Thoracic aorta (tissue), 2 donors: Measurements from ENCODE around the gene SETD3. TPM values are rescaled to one million over a fixed set of nuclear protein-coding genes. Genes with fewer than 3 reads are reported as not detected.

ENCODE experiments used
- ATAC-seq: fragments of 150-250 bp; one replicate; pipeline ENCODE4 v1.8.0; 2017; ENCODE audit warnings: low read depth; ENCODE audit not compliant: insufficient number of reproducible peaks, low FRiP score
- DNase-seq: peaks from one replicate; pipeline ENCODE4 v3.0.0-alpha.2; 2020; ENCODE audit warnings: low spot score
- H3K27ac ChIP-seq, 2 donors: fragments of 200-600 bp; sonication (generic); 1 replicate in 1 of 2; 2 replicates in 1 of 2; pipeline ENCODE4 v1.5.1; 2016; ENCODE audit warnings: mild to moderate bottlenecking in 2 of 2, moderate library complexity in 2 of 2
- H3K27me3 ChIP-seq: fragments of 200-600 bp; sonication (generic); replicated peaks from 2 replicates; pipeline ENCODE4 v1.6.0; 2016; ENCODE audit warnings: mild to moderate bottlenecking; ENCODE audit not compliant: insufficient read depth
- H3K36me3 ChIP-seq: fragments of 200-600 bp; sonication (generic); one replicate; pipeline ENCODE4 v1.5.1; 2016
- H3K4me1 ChIP-seq, 2 donors: fragments of 200-600 bp; sonication (generic); 1 replicate in 1 of 2; 2 replicates in 1 of 2; pipeline versions ENCODE4 v1.5.1 to v1.6.0; 2016; ENCODE audit warnings: low read depth in 2 of 2, mild to moderate bottlenecking in 1 of 2; ENCODE audit not compliant: control insufficient read depth in 1 of 2
- H3K4me3 ChIP-seq: fragments of 200-600 bp; sonication (generic); 2 replicates; pipeline ENCODE4 v1.5.1; 2016; ENCODE audit warnings: mild to moderate bottlenecking
- H3K9me3 ChIP-seq: fragments of 200-600 bp; sonication (generic); 2 replicates; pipeline ENCODE4 v1.5.1; 2016
- total RNA-seq, 2 donors: library from RNA; depleted of rRNA; stranded (reverse); fragments of >200 nt; gene quantifications; one replicate each; pipeline versions ENCODE4 v1.1.0 to v1.2.3, GENCODE V29; 2016
- TF ChIP-seq, protein P1 (sequence below): fragments of 200-600 bp; sonication (generic); IDR thresholded peaks from one replicate; pipeline ENCODE4 v1.5.1; 2019; ENCODE audit warnings: antibody characterized with exemption

The SETD3 gene
- 10 to 100 TPM; 70.8 to 76.8 TPM for total RNA-seq

DNA sequence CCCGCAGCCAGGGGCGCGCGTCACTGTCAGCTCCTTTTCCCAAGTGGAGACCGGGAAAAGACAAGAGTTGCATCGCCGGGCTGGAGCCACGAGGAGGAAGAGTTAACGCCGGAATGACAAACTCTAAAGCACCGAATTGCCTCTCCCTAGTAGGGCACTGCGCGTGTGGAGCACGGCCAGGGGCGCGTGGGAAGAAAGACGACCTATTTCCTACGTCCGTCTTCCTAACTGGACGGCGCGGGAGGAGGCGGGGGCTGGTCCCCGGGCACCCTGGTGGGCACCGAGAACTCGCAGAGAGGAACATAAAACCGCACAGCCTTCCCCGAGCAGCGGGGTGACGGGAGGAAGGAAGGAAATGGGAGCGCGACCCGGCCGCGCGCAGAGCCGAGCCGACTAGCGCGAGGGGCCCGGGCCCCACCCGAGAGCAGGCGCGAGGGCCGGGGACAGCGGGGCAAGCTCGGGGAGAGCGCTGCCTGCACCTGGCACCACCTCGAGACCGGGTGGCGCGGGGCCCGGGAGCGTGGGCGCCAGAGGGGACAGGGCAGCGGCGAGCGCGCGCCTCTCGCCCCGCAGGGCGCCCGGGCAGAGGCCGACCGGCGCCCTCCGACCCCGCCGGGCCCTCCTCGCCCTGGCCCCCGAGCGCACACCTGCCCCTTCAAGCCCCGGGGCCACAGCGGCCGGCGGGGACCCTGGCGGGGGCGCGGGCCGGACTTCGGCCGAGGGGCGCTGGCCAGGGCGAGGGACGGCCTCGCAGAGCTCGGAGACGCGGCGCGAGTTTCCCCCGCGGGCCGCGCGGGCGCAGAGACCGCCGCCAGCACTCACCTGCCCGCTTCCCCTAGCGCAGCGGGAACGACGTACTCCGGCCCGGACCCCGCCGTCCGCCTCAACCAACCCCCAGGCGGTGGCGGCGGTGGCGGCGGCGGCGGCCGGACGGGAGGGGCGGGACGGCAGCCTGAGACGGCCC is at the start of gene SETD3:
SETD3 (minus strand) TSS at position 954 of the 964 bp plus-strand sequence. CDS start 15,054 bp downstream, outside the sequence.
- Histone ChIP-seq H3K36me3 (no peaks in the 10 kb centered on the region), H3K4me1 (peaks cover 18 to 27% of the 10 kb centered on the region in 2 donors), H3K4me3 (peak within 1 kb of the TSS; percentile 87), H3K27me3 (no peaks in the 10 kb centered on the region), H3K27ac (peak within 1 kb of the TSS; percentile 86 to 95), H3K9me3 (no peaks in the 10 kb centered on the region)
- peak; percentile 26 for DNase-seq
- TF ChIP-seq, protein P1, sequence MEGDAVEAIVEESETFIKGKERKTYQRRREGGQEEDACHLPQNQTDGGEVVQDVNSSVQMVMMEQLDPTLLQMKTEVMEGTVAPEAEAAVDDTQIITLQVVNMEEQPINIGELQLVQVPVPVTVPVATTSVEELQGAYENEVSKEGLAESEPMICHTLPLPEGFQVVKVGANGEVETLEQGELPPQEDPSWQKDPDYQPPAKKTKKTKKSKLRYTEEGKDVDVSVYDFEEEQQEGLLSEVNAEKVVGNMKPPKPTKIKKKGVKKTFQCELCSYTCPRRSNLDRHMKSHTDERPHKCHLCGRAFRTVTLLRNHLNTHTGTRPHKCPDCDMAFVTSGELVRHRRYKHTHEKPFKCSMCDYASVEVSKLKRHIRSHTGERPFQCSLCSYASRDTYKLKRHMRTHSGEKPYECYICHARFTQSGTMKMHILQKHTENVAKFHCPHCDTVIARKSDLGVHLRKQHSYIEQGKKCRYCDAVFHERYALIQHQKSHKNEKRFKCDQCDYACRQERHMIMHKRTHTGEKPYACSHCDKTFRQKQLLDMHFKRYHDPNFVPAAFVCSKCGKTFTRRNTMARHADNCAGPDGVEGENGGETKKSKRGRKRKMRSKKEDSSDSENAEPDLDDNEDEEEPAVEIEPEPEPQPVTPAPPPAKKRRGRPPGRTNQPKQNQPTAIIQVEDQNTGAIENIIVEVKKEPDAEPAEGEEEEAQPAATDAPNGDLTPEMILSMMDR = no peak
- peak; percentile 0 for ATAC-seq

DNA sequence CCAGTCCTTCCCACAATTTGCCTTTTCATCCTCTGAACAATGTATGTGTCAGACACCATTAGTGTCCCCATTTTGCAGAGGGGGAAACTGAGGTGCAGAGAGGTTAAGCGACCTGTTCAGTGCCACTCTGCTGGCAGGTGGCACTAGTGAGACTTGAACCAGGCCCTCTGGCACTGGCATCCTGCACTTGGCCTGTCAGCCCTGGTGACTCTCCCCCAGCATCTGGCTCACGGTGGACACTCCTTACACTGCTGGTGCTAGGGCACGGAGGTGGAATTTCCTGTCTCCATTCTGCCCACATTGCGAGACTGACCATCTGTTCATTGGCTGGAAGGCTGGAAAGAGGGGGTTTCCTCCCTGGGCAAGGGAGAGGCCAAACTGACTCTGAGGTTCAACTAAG is 49.2 kb upstream of the SETD3 start:
- TF ChIP-seq, protein P1 = no peak
- H3K27ac ChIP-seq = no peak overlapping the region
- ATAC-seq = no peak

DNA sequence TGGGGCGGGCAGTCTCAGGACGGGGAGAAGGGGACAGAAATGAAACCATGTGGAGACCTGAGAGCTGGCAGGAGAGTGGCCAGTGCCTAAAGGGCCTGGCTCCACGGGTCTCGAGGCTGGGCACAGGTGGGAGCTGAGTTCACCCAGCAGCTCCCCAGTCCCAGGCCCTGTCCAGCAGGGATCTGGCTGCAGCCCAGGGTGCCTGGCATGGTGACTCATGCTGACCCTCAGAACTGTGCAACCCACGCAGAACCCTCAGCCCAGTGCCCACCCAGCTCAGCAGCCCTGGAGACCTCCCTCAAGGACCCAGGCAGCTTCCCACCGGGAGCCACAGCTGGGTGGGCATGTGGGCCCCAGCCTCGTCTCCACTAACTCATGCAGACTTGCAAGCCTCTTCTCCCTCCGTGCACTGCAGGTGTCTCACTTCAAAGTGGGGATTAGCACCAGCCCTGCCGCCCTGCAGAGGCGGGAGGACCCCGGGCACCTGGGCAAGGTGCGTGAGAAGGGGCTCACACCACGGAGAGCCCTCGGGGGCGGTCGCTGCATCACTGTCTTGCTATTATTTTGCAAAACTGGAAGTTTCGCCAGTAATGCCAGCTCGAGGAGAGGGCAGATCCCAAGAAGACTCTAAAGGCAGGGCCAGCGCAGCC is 46.9 kb upstream of the SETD3 start:
- no peaks in the 10 kb centered on the region for H3K36me3 ChIP-seq
- no peak overlapping the region for H3K4me3 ChIP-seq
- no peak for DNase-seq
- H3K4me1 ChIP-seq = no peaks in the 10 kb centered on the region
- no peak overlapping the region for H3K27ac ChIP-seq
- TF ChIP-seq, protein P1 = no peak
- ATAC-seq = no peak
- H3K27me3 ChIP-seq = no peaks in the 10 kb centered on the region
- H3K9me3 ChIP-seq = no peaks in the 10 kb centered on the region

More for the DNA sequence above, 49.2 kb upstream of the SETD3 start:
- Histone ChIP-seq H3K9me3 (no peaks in the 10 kb centered on the region), H3K4me3 (no peak overlapping the region), H3K4me1 (no peaks in the 10 kb centered on the region), H3K36me3 (no peaks in the 10 kb centered on the region), H3K27me3 (no peaks in the 10 kb centered on the region)
- DNase-seq = no peak

DNA sequence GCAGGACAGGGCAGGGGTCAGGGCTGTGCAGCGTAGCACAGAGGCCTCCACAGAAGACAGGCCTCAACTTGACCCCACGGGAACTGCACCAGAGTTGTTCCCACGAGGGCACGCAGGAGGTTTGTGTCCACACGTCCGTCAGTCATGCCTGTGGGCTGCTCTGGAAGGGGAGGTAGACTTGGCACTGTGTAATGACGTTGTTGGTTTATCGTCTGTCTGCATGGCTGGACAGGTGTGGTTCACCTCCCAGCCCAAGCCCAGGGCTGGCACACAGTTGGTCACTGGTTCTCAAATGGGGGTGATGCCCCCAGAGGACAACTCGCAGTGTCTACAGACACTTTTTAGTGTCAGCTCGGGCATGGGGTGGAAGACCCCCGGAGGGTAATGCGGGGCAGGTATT is 46.4 kb upstream of the SETD3 start:
- no peak for DNase-seq
- H3K36me3 ChIP-seq = no peaks in the 10 kb centered on the region
- no peak overlapping the region for H3K27ac ChIP-seq
- ATAC-seq = no peak
- no peaks in the 10 kb centered on the region for H3K27me3 ChIP-seq
- no peaks in the 10 kb centered on the region for H3K9me3 ChIP-seq
- no peak overlapping the region for H3K4me3 ChIP-seq
- TF ChIP-seq, protein P1 = no peak
- H3K4me1 ChIP-seq = no peaks in the 10 kb centered on the region

DNA sequence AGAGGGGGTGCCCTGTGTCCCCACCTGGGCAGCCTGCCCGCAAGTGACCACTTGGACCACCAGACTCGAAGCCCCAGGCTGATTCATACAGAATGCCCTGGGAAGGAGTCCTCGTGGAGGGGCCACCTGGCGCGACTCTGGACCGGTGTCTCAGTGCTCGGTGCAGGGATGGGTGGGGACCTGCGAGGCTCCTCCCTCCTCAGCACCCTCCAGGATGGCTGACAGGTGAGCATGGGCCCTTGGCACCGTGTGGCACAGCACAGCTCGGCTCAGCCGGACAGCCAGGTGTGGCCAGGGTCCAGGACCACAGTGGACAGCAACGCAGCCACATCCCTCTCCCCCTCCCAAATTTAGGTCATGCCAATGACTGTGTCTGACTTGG is 45.0 kb upstream of the SETD3 start:
- no peak overlapping the region for H3K27ac ChIP-seq
- H3K27me3 ChIP-seq = no peaks in the 10 kb centered on the region
- TF ChIP-seq, protein P1 = no peak
- no peaks in the 10 kb centered on the region for H3K4me1 ChIP-seq
- no peak overlapping the region for H3K4me3 ChIP-seq
- no peaks in the 10 kb centered on the region for H3K36me3 ChIP-seq
- ATAC-seq (no peak), DNase-seq (no peak)
- no peaks in the 10 kb centered on the region for H3K9me3 ChIP-seq
